Stimulated activated CD8-positive, alpha-beta memory T cell treated with anti-CD3 and anti-CD28 coated beads, Interleukin-4, amount 100 ng/mL, for 4 hours (primary cell): ENCODE measurements around the gene OVOL3.
"Not testable (repeated sequence)": the region's sequence is repeated elsewhere in the genome, so short reads cannot be mapped to it uniquely, and the experiment has no call there.

Source experiments
- DNase-seq, 2 donors: peaks; one replicate each; pipeline ENCODE4 v3.0.0-alpha.2; 2020; ENCODE audit warnings: low read depth in 2 of 2, low spot score in 1 of 2

OVOL3 gene

GRCh38 chr19:36110487-36111199 lies at the start of gene OVOL3:
Gene OVOL3 (plus strand): TSS chr19:36111143. CDS start chr19:36111203, 60 bp downstream.
- DNase-seq, result no peak

GRCh38 chr19:36061367-36061766 lies 49.6 kb upstream of the OVOL3 start:
- no peak for DNase-seq

GRCh38 chr19:36064826-36065225 lies 46.1 kb upstream of the OVOL3 start:
- no peak for DNase-seq

GRCh38 chr19:36067681-36068080 lies 43.3 kb upstream of the OVOL3 start:
- DNase-seq, result no peak

GRCh38 chr19:36068810-36069499 lies 42.0 kb upstream of the OVOL3 start:
- not testable (repeated sequence) for DNase-seq

- no peak for DNase-seq
Observed at GRCh38 chr19:36072081-36072480, 38.9 kb upstream of the OVOL3 start.

- no peak for DNase-seq
Observed at GRCh38 chr19:36073121-36073876, 37.6 kb upstream of the OVOL3 start.

- no peak for DNase-seq
Observed at GRCh38 chr19:36079389-36079945, 31.5 kb upstream of the OVOL3 start.

- no peak for DNase-seq
Observed at GRCh38 chr19:36081385-36081784, 29.6 kb upstream of the OVOL3 start.

GRCh38 chr19:36081894-36082293 lies 29.0 kb upstream of the OVOL3 start:
- DNase-seq, result no peak

GRCh38 chr19:36082916-36083315 lies 28.0 kb upstream of the OVOL3 start:
- no peak for DNase-seq

GRCh38 chr19:36084231-36085009 lies 26.5 kb upstream of the OVOL3 start:
- DNase-seq, result no peak

GRCh38 chr19:36086326-36086725 lies 24.6 kb upstream of the OVOL3 start:
- no peak for DNase-seq

GRCh38 chr19:36089847-36090246 lies 21.1 kb upstream of the OVOL3 start:
- DNase-seq, result no peak

- DNase-seq, result no peak
Observed at GRCh38 chr19:36090910-36091695, 19.8 kb upstream of the OVOL3 start.

GRCh38 chr19:36092566-36092965 lies 18.4 kb upstream of the OVOL3 start:
- DNase-seq, result no peak

GRCh38 chr19:36093146-36093662 lies 17.7 kb upstream of the OVOL3 start:
- DNase-seq, result no peak

- DNase-seq, result no peak
Observed at GRCh38 chr19:36093687-36094086, 17.3 kb upstream of the OVOL3 start.

- no peak for DNase-seq
Observed at GRCh38 chr19:36097036-36097435, 13.9 kb upstream of the OVOL3 start.
